ENCODE measurements around the gene LHFPL3.

GRCh38 chr7:104794589-104794988, 466.2 kb downstream of the LHFPL3 start:
- no peak for TF ChIP-seq KAT8 (IDR thresholded peaks at IDR 0.05; ENCODE audit: low read depth)
- TF ChIP-seq TAF1 (IDR thresholded peaks at IDR 0.05; ENCODE audit: control insufficient read depth, extremely low read depth, insufficient read depth, low read length, severe bottlenecking), result no peak
- no peak for TF ChIP-seq TEAD1 (CRISPR knock-in tag; IDR thresholded peaks at IDR 0.05)
- no peak for TF ChIP-seq HSF4 (CRISPR knock-in tag; IDR thresholded peaks at IDR 0.05; ENCODE audit: borderline replicate concordance)
- no peak for TF ChIP-seq SP1 (CRISPR knock-in tag; IDR thresholded peaks at IDR 0.05)
- no peak for TF ChIP-seq EP300 (IDR thresholded peaks at IDR 0.05; ENCODE audit: low read length)
- TF ChIP-seq E4F1 (CRISPR knock-in tag; IDR thresholded peaks at IDR 0.05; ENCODE audit: borderline replicate concordance), result no peak

Data from K562 (cell line).